Measurements from ENCODE around the gene CXCL3.
A peak's percentile ranks its signal among the peaks of the same experiment; 100 is the strongest.

Gene CXCL3

DNA sequence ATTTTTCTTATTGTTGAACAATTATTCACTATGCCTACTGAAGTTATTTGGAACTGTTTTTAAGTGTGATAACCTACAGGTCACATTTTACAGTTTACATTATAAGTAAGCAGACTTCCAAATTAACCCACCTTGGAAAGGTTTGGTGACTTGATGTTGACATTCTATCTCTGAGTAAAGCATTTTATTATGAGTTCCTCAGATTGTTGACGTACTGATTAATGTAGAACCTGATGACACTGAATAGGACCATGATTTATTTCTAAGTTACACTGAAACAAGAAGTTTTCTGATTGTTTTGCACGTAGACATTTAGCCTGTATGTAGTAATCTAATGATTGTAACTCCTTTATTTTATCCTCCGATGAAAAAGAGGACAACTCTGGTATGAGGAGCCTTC, 17.0 kb upstream of the CXCL3 start:
- DNase-seq (ENCODE audit: low read depth in 2 of 2) = no peak

GRCh38 chr4:74055096-74055495, 16.6 kb upstream of the CXCL3 start:
- DNase-seq (ENCODE audit: low read depth in 2 of 2) = no peak

- no peak for DNase-seq (ENCODE audit: low read depth in 2 of 2)
These were observed 16.1 kb upstream of the CXCL3 start for GRCh38 chr4:74054483-74055047.

DNA sequence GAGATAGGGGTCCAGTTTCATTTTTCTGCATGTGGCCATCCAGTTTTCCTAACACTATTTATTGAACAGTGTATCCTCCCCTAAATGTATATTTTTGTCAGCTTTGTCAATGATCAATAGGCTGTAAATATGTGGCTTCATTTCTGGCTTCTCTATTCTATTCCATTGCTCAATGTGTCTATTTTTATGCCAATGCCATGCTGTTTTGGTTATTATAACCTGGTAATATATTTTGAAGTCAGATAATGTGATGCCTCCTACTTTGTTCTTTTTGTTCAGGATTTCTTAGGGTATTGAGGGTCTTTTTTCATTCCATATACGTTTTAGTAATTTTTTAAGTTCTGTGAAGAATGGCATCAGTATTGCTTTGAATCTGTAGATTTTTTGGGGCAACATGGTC, 8.7 kb upstream of the CXCL3 start:
- no peak for DNase-seq (ENCODE audit: low read depth in 2 of 2)

DNA sequence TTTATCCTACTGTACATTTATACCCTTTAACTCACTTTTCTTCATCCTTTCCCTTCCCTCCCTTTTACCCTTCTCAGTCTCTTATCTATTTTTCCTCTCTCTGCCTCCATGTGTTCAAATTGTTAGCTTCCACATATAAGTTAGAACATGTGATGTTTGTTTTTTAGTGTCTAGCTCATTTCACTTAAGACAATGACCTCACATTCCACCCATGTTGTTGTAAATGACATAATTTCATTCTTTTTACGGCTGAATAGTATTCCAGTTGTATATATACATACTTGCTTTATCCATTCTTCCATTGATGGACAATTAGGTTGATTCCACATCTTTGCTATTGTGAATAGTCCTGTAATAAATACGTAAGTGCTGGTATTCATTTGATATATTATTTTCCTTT, 7.3 kb upstream of the CXCL3 start:
- no peak for DNase-seq (ENCODE audit: low read depth in 2 of 2)

DNA sequence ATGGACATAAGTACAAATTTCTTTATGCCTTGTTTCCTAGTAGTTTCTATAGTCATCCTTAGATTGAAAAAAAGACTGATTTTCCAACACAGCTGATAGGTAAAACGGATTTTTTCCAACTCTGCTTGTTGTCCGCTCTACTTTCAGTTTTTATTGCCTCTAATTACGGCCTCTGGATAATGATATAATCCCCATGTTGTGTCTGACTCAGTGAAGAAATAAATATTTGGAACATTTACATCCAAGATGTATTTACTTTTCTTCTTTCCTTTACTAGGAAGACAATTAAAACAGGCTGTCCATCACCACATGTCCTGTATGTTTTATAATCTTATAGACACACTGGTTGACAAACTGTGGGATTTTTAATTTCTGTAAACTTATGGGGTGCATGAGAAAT, 6.8 kb upstream of the CXCL3 start:
- DNase-seq (ENCODE audit: low read depth in 2 of 2) = no peak

DNA sequence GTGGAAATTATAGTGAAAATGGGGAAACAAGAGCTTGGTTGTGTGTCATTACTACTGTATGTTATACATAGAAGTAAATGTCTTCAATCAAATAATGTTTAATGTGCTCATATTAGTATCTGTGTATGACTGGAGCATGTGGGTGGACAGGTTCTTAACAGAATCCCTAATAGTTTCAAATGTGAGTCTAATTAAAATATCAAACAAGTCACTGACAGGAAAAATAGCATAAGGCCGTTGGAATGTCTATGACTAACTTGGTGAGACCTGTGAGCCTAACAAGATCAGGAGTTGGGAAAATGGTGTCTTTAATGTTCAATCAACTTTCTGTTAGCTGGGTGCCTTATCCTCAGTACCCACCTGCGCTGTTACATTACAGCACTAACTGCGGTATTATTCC, 6.2 kb upstream of the CXCL3 start:
- no peak for DNase-seq (ENCODE audit: low read depth in 2 of 2)

- DNase-seq (ENCODE audit: low read depth in 2 of 2) = no peak
These were observed 4.2 kb upstream of the CXCL3 start for GRCh38 chr4:74042681-74043080.

DNA sequence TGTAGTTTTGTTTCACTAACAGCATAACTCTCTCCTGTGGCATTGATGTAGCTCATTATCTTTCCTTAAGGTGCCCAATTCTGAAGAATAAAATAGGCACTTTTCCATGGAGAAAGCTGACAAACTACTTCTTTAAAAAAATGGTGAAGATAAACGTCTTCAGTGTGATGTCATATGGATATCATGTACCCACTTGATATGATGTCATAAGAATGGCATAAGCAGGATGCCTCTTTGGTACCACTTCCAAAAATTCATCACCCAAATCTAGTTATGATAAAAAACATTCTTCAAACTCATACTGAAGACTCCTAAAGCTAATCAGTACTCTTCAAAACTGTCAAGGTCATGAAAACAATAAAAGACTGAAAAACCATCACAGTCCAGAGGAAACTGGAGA, 2.9 kb upstream of the CXCL3 start:
- DNase-seq (ENCODE audit: low read depth in 2 of 2) = no peak

- no peak for DNase-seq (ENCODE audit: low read depth in 2 of 2)
These were observed 850 bp upstream of the CXCL3 start for GRCh38 chr4:74039315-74039763.

GRCh38 chr4:74038086-74038424, 434 bp downstream of the CXCL3 start:
- DNase-seq (ENCODE audit: low read depth in 2 of 2) = peak in 1 of 2 donors; percentile 0

DNA sequence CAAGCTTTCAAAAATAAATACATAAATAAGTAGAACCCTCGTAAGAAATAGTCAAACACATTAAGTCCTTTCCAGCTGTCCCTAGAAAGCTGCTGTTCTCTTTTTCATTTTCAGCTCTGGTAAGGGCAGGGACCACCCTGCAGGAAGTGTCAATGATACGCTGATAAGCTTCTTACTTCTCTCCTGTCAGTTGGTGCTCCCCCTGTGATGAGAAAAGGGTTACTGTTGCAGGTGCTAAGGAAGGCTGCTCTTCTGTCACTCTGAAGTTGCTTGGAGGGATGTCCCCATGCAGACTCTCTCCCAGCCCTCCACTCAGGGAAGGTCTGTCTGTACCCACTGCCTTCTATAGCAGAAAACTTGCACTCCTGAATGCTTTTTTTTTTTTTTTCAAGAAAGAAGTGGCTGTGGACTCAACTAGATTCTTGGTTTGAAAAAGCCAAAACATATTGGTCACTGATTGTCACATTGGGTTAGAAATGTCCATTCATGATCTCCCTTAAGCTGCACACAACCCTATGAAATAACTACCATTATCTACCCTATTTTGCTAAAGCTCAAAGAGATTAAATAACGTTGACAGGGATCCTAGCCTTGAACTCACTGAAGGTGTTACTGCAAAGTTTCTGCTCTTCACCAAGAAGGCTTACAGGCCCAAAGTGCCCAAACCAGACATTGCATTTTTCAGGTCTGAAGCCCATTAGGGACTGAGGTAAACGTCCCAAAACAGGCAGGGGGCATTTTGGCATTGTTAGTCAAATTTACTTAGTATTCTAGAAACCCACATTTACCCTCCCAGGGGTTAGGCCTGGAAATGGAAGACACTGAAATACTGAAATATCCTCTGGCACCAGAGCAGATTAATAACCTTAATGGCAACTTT, 1.2 kb downstream of the CXCL3 start:
- no peak for DNase-seq (ENCODE audit: low read depth in 2 of 2)

DNA sequence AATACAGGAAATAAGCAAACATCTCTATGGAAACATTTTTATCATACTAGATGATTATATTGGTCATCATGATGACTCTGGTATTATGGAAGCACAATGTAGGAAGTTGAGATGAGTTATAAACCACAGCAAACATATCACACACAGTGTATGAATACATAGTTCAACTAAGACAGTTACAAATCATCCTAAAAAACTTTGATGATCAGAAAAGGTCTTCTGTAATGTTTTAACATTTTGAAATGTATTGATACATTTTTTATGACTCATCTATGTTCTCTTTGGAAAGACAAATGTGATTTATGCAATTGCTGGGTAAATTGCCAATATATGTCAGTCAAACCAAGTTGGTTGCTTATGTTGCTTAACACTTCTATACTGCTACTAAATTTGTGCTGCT, 4.8 kb downstream of the CXCL3 start:
- DNase-seq (ENCODE audit: low read depth in 2 of 2) = no peak

DNA sequence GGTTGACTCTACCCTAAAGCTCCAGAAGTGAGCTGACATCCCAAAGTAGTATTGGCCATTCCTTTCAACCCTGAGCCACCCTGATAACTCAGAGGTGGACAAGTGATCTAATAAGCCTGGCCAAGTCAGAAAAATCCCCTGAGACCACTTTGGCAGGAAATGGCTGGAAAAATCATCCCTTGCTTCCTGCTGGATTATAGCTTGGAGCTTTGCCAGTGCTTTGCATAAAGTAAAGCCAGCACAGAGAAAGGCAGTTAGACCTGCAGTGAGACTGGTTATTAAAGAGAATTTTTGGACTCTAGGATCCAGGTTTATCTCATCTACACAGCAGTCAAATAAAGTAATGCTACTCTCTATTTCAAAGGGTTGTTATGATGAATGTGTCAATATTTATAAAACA, 6.4 kb downstream of the CXCL3 start:
- DNase-seq (ENCODE audit: low read depth in 2 of 2) = no peak

- DNase-seq (ENCODE audit: low read depth in 2 of 2) = no peak
These were observed 6.9 kb downstream of the CXCL3 start for GRCh38 chr4:74031576-74031975.

GRCh38 chr4:74030285-74030684, 8.2 kb downstream of the CXCL3 start:
- DNase-seq (ENCODE audit: low read depth in 2 of 2) = no peak

- no peak for DNase-seq (ENCODE audit: low read depth in 2 of 2)
These were observed 10.0 kb downstream of the CXCL3 start for GRCh38 chr4:74028504-74028903.

- no peak for DNase-seq (ENCODE audit: low read depth in 2 of 2)
These were observed 14.8 kb downstream of the CXCL3 start for GRCh38 chr4:74023709-74024108.

DNA sequence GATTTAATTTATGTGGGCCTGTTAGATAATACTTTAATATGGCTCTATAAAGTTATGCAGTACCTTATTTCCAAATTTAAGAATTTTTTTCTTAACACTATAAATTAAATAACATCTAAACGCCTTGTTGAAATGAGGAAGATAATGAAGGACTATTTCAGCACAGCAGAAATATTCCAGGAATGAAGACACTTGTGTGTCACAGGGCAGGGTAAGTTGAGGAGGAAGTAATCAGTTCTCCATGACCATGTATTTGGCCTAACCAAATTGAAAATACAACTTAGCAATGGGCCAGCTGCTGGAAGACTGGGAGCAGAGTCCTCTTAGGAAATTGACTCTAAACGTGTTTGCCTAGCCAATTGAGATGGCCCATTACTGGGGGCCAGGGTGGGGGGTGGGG, 16.9 kb downstream of the CXCL3 start:
- DNase-seq (ENCODE audit: low read depth in 2 of 2) = no peak

DNA sequence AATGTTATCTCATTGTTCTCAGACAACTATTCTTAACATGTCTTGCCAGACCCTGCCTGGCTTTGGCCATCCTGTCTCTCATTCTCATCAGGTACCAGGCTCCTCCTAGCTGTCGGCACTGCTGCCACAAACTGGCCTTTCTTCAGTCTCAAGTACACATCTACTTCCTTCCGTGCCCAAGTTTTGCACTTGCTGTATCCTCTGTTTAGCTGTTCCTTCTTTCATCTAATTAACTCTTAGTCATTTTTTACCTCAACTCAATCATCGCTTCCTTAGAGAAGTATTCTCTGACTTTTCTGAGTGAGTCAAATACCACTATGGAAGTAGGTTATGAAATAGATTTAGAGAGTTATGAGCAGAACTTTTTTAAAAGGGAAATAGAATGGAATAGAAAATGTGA, 19.7 kb downstream of the CXCL3 start:
- DNase-seq (ENCODE audit: low read depth in 2 of 2) = no peak

- no peak for DNase-seq (ENCODE audit: low read depth in 2 of 2)
These were observed 20.4 kb downstream of the CXCL3 start for GRCh38 chr4:74018116-74018515.

- no peak for DNase-seq (ENCODE audit: low read depth in 2 of 2)
These were observed 22.4 kb downstream of the CXCL3 start for GRCh38 chr4:74016068-74016467.

DNA sequence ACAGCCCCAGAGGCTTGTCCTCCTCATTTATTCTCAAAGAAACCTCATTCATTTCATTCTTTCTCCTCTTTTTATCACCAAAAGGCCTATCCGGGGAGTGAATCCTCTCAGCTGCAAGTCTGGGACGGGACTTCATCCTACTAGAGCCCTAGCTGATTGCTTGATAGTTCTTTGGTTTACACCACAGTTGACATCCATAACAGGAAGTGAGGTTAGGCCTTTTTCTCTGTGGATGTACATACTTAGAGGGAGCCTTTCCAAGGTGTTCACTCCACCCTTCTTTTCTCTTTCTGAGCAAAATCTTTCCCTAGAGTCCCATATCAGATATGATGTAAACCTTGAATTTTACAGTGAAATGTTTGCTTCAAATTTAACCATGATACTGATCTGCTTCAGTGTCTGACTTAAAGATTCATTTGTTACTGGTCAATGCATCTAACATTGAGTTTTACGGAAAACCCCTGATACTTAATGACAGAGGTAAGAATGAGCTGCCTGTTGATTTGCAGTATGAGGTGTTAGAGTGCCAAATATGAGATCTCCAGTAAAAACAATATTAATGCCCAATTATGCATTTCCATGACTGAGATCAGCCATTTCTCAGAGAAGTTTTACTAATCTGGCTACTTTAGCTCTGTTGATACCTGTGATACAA, 23.2 kb downstream of the CXCL3 start:
- DNase-seq (ENCODE audit: low read depth in 2 of 2) = no peak
